GM18861 (cell line): ENCODE results near the gene REELD1.

Experiments
- ATAC-seq: cut with Tn5 transposase; IDR thresholded peaks from one replicate; pipeline ENCODE4 v1.9.1; 2021; ENCODE audit not compliant: unreplicated experiment

The REELD1 gene

GRCh38 chr4:146224326-146224966 is 10.1 kb downstream of the REELD1 start:
- no peak for ATAC-seq

DNA sequence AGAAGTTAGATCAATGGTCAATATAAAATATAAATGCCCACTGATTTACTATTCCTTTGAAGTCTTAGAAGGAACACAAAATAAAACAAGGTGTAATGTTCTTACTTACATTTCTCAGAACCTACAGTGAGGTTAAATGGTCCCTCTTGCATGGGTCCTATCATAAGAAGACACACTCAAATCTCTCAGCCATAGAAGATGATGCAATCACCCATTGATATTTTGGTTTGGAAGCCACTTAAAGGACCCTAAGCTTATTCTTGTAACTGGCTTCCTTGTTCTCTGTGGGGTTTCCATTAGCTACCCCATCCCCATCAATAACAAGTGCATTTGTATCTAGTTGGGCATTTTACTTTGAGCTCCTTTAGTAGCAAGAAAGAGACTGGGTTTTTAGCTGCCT is 15.1 kb downstream of the REELD1 start:
- ATAC-seq, result no peak

- ATAC-seq, result no peak
Measured at GRCh38 chr4:146232131-146232722, 17.9 kb downstream of the REELD1 start.

GRCh38 chr4:146235654-146236177 is 21.4 kb downstream of the REELD1 start:
- ATAC-seq, result no peak

DNA sequence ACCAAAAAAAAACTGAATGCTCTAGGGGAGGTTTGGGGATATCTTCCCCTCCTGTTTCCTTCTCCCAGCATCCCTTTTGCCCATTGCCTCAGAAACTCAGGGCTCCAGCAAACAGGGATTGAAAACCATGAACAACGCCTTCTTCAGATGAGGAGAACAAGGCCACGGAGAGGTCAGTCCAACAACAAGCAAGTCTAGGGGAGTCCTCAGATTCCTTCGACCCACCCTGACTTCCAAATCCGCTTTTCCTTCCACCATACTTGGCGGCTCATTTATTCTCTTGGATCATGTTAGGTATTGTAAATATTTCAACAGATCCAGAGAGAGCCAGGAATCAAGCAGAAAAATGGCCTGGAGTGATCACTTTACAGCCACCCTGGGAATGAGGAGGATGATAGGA is 21.9 kb downstream of the REELD1 start:
- no peak for ATAC-seq

- ATAC-seq, result no peak
Measured at GRCh38 chr4:146237092-146237491, 22.8 kb downstream of the REELD1 start.

- no peak for ATAC-seq
Measured at GRCh38 chr4:146238107-146238506, 23.8 kb downstream of the REELD1 start.

GRCh38 chr4:146243141-146243882 is 29.0 kb downstream of the REELD1 start:
- ATAC-seq, result peak; percentile 81

DNA sequence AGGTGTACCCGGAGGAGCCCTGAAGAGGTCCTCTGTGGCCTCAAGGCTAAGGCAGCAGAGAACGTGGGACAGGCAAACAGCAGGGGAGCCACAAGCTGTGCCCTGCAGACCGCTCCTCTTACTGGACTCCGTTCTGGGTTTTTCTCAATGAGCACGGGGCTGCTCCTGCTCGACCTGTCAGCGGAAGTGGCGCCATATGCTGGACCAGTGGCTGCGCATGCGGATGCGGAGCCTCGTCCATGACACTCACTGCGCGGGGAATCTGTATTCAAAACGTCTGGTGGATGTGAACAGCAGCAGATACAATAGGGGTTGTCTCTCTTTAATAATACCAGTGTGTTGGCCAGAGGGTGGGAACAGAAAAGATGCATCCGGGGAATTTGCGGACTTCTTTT is 29.5 kb downstream of the REELD1 start:
- no peak for ATAC-seq

DNA sequence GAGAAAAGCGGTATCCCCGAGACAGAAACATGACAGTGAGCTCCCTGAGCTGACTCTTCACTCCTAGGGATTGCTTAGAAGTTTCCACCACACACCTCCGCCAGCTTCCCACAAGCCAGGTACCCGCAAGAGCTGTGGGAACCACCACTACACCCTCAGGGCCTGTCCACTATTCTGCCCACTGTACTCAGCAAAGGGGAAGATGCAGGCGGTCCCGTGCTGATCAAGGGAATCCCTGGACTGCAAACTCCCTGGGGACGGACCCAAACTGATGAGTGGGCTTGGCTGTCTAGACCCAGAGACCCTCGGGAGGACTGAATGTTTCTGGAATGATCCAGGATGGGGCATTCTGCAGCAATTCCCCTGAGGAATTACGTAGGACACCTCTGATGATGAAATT is 30.2 kb downstream of the REELD1 start:
- no peak for ATAC-seq

DNA sequence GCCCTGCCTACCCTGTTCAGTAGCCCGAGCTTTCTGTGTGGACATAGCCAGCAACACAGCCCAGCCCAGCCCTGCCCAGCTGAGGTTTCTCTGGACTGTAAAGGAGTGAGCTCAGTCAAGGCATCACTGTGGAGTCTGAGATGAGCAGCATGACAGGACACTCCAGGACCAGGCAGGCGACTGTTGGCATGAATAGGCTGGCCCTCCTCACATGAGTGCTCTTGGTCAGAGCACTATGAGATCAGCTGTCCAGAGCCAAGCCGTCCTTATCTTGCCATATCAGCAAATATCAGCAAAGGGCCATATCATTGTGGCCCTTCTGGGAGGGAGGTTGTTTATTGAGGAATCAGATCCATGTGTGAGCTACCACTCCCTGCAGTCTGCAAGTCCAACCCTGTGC is 30.9 kb downstream of the REELD1 start:
- no peak for ATAC-seq

GRCh38 chr4:146245850-146246249 is 31.5 kb downstream of the REELD1 start:
- no peak for ATAC-seq

- no peak for ATAC-seq
Measured at GRCh38 chr4:146246381-146246780, 32.0 kb downstream of the REELD1 start.

GRCh38 chr4:146247356-146247755 is 33.0 kb downstream of the REELD1 start:
- no peak for ATAC-seq

DNA sequence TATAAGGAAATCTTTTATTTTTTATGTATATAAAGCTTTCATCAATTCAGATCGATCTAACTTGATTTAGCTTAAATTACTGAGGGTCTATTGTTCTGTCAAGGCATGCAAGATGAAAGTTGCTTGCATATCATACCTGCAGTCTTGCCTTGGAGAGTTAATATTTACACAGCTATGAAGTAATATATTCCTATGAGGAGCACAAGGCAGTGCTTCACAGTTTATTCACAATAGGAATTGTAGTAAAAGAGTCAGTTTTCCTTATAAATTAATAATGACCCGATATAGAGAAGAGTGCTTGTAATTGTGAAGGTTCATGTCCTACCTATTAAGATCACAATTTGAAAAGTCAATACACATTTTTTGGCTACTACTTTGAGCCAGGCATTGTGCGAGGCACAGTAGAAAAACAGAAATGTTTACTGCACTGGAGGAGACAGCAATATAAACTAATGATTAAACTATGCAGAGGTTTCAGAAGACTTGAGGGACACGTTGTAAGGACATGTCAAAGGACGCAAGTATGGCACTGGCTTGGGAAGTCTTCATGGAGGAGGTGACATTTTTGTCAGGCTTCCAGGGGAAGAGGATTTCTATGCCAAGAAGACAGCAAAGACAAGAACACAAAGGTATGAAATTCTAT is 38.8 kb downstream of the REELD1 start:
- no peak for ATAC-seq

DNA sequence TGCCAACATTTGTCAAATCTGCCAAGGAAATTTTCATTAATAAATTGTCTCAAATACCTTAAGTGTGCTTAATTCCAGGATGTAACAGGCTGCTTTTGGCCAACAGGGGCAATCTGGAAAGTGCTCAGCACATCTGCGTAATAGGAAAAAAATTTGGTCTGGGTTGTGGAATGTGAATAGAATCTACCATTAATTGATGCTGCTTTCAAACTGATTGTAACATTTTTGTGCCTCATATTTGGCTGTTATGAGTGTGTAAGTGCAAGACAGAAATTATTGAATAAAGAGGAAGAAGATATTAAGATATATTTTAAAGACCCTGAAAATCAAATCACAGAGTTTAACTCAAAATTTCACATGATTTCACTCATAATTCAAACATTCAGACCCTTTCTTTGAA is 41.1 kb downstream of the REELD1 start:
- no peak for ATAC-seq

DNA sequence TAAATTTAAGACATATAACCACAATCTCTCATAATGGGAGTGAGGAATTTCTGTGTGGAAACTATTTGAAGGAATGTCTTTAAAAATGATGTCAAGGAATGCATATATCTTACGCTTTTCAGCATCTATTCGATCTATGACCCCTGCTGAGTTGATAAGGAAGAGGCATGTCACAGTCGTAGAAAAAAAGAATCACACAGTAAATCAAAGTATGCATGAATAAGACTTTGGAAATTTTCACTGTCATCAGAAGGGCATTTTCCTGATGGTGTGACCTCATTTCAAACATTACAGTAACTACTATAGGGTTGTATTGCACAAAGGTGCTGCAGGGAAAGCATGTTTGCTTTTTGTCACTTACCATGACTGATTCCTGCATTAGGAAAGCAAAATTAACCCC is 41.5 kb downstream of the REELD1 start:
- ATAC-seq, result no peak

DNA sequence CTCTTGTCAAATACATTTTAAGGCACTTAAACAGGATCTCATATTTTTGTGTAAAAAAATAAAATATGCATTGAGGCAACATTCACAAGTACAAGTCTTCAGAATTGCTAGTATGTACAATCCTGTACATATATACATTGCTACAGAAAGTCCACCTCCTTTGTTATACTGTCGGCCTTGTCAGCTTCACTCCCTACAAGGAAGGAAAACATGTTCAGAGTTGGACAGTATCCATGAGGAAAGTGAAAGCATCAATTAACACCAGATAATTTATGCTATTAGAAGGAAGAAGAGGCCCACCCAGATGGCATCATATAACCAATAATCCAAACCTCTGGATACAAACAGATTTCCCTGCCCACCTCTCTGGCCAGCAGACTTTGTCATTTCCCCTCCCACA is 42.0 kb downstream of the REELD1 start:
- ATAC-seq, result no peak

DNA sequence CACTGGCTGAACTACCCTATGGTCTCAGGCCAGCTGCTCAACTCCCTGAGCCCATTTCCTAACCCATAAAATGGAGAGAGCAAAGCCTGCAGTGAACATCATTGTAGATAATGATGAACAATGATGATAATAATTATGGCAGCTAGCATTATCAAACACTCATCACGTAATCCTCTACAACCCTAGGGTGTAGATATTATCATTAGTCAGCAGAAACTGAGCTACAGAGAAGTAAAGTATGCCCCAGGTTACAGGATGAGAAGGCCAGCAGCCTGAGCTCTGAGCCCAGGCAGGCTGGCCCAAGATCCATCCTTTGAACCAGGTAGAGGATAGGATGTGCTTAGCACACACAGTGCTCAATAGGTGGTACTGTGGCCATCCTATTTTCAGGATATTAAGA is 43.2 kb downstream of the REELD1 start:
- no peak for ATAC-seq

- ATAC-seq, result no peak
Measured at GRCh38 chr4:146260521-146260920, 46.2 kb downstream of the REELD1 start.

DNA sequence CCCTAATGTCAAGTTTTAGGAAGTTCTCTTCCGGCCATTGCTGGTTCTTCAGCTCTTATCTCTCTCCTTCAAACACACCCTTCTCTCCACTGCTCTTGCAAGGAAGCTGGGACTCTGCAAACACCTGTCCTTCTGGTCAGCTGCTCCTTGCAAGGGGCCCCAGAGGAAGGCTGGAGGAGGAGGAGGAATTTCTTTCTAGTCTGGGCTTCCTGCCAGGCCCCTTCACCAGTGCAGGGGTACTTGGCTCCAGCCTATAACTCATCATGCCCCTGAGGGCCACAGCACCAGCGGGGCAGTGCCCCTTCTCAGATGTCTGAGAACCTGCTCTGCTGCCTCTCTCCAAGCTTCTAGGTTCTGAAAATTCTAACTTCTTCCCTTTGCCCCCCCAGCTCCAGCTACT is 46.7 kb downstream of the REELD1 start:
- no peak for ATAC-seq

DNA sequence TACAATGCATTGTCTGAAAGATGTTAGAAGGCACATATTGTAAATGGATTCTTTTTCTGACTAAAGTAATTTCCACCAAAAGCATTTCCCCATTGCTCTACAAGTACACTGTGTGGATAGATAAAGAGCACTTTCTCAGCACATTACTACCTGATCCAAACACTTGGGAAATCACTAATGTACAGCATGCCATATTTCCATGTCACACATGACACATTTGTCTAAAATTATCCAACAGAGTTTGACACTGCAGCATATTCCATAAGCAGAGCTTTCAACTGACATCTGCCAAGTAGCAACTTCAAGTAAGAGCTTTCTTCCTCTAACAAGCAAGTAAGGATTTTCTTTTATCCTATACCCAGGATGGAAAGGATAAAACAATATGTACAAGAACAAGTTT is 49.5 kb downstream of the REELD1 start:
- ATAC-seq, result no peak
